ENCODE data around the gene OR6Y1.

DNA sequence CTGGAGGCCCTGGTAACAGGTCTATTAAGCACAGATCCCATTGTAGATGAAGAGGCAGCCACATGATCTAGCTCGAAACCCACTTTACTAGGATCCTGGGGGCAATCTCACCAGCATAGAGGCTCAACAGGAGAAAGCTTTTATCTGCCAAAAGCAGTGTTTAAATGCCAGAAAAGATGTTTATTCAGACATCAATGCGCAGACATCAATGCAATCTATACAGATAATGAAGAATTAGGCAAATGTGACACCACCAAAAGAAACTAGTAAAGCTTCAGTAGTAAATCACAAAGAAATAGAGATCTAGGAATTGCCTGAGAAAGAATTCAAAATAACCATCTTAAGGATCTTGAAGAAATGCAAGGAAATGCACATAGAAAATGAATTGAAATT, 32.5 kb downstream of the OR6Y1 start:
- TF ChIP-seq, protein P1, sequence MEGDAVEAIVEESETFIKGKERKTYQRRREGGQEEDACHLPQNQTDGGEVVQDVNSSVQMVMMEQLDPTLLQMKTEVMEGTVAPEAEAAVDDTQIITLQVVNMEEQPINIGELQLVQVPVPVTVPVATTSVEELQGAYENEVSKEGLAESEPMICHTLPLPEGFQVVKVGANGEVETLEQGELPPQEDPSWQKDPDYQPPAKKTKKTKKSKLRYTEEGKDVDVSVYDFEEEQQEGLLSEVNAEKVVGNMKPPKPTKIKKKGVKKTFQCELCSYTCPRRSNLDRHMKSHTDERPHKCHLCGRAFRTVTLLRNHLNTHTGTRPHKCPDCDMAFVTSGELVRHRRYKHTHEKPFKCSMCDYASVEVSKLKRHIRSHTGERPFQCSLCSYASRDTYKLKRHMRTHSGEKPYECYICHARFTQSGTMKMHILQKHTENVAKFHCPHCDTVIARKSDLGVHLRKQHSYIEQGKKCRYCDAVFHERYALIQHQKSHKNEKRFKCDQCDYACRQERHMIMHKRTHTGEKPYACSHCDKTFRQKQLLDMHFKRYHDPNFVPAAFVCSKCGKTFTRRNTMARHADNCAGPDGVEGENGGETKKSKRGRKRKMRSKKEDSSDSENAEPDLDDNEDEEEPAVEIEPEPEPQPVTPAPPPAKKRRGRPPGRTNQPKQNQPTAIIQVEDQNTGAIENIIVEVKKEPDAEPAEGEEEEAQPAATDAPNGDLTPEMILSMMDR (IDR thresholded peaks at IDR 0.05): no peak
- no peak for TF ChIP-seq POLR2A (IDR thresholded peaks at IDR 0.05)
